GM12874 (cell line): ENCODE measurements around the gene TTYH3.

Experiments used
- CTCF ChIP-seq: IDR thresholded peaks from 2 replicates; pipeline ENCODE4 v1.5.1; 2011; ENCODE audit warnings: low read depth, mild to moderate bottlenecking, control low read depth, low read length, moderate library complexity; ENCODE audit not compliant: insufficient read depth

The TTYH3 gene

GRCh38 chr7:2611401-2611800, 20.4 kb upstream of the TTYH3 start:
- TF ChIP-seq CTCF = no peak

GRCh38 chr7:2611922-2612321, 19.9 kb upstream of the TTYH3 start:
- no peak for TF ChIP-seq CTCF

GRCh38 chr7:2612445-2613097, 19.2 kb upstream of the TTYH3 start:
- no peak for TF ChIP-seq CTCF

- TF ChIP-seq CTCF = no peak
Observed at GRCh38 chr7:2613098-2613930, 18.5 kb upstream of the TTYH3 start.

- no peak for TF ChIP-seq CTCF
Observed at GRCh38 chr7:2613931-2614600, 17.7 kb upstream of the TTYH3 start.

- TF ChIP-seq CTCF = no peak
Observed at GRCh38 chr7:2614631-2615330, 17.0 kb upstream of the TTYH3 start.
